NT2/D1 (cell line): ENCODE measurements around the gene DPP8.

Experiments
- SUZ12 ChIP-seq: IDR thresholded peaks from 2 replicates; pipeline ENCODE4 v1.6.1; 2011; ENCODE audit not compliant: insufficient read length, insufficient read depth; ENCODE audit errors: extremely low read depth
- YY1 ChIP-seq: IDR thresholded peaks from 2 replicates; pipeline ENCODE4 v1.6.1; 2011; ENCODE audit not compliant: insufficient read length, insufficient read depth
- ZNF274 ChIP-seq: IDR thresholded peaks from 2 replicates; pipeline ENCODE4 v1.6.1; 2011; ENCODE audit warnings: mild to moderate bottlenecking, low read depth, low read length

DNA sequence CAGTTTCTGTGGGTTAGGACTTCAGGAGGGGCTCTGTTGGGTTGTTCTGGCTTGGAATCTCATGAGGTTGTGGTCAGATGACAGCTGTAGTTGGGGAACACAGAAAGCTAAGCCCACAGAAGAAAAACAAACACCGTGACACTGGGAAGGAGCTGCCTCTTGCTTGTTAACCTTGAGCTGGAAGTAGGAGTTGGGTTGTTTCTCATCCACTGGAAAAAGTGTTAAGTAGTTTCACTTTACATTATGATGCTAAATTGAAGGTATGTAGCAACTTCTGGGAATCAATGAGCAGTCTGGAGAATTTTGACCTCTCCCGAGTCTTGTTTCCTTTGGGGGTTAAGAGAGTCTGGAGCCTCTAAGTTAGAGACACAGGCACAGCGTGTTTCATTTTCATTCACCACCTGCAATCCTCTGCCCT, 33.2 kb upstream of the DPP8 start:
- TF ChIP-seq ZNF274 (no peak), YY1 (no peak), SUZ12 (no peak)
